ENCODE results near the gene SPATA6.
"Not testable (repeated sequence)": the region's sequence is repeated elsewhere in the genome, so short reads cannot be mapped to it uniquely, and the experiment has no call there.

The SPATA6 gene

DNA sequence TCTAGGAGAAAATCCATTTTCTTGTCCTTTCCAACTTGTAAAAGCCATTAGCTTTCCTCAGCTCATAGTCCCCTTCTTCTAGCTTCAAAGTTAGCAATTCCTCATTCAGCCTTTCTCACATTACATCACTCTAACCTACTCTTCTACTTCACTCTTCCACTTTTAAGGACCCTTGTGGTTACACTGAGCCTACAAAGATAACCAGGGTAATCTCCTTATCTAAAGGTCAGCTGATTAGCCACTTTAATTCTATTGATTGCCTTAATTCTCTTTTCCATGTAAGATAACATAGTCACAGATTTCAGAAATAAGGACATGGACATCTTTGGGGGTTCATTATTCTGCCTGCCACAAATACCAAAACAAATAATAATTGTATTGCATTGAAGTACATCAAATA, 8.5 kb upstream of the SPATA6 start:
- TF ChIP-seq, protein P1, sequence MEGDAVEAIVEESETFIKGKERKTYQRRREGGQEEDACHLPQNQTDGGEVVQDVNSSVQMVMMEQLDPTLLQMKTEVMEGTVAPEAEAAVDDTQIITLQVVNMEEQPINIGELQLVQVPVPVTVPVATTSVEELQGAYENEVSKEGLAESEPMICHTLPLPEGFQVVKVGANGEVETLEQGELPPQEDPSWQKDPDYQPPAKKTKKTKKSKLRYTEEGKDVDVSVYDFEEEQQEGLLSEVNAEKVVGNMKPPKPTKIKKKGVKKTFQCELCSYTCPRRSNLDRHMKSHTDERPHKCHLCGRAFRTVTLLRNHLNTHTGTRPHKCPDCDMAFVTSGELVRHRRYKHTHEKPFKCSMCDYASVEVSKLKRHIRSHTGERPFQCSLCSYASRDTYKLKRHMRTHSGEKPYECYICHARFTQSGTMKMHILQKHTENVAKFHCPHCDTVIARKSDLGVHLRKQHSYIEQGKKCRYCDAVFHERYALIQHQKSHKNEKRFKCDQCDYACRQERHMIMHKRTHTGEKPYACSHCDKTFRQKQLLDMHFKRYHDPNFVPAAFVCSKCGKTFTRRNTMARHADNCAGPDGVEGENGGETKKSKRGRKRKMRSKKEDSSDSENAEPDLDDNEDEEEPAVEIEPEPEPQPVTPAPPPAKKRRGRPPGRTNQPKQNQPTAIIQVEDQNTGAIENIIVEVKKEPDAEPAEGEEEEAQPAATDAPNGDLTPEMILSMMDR (IDR thresholded peaks at IDR 0.05; ENCODE audit: low read depth, low read length) = no peak
- no peak for DNase-seq (ENCODE audit: low read depth in 2 of 2)
- no peak overlapping the region for H3K4me3 ChIP-seq (replicated peaks in 1 of 2; ENCODE audit: low read depth in 2 of 2, low read length in 2 of 2)

DNA sequence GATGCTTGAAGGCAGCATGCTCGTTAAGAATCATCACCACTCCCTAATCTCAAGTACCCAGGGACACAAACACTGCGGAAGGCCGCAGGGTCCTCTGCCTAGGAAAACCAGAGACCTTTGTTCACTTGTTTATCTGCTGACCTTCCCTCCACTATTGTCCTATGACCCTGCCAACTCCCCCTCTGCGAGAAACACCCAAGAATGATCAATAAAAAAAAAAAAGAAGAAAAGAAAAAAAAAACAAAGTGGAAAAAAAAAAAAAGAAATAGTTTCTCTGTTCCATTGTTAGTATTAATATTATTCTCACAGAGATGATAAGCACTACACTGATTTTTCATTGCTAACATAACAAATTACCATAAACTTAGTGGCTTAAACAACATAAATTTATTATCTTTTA, 8.0 kb upstream of the SPATA6 start:
- DNase-seq (ENCODE audit: low read depth in 2 of 2); H3K4me3 ChIP-seq (replicated peaks in 1 of 2; ENCODE audit: low read depth in 2 of 2, low read length in 2 of 2): not testable (repeated sequence)

DNA sequence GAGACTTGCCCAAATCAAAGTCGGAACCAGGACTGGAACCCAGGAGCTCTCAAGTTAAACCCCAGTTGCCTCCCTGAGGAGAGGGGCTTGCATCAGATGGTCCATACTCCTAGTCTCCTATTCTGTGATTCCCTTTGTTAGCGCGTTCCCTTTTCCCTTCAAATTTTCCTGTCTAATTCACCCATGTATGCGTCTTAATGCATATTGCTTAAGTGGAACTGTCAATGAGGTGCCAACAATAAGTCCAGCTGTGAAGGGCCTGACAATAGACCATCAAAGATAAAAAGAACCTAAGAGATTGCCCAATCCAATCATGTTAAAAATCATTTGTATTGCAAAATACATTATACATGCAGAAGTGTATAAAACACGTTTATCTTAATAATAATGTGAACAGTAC, 634 bp upstream of the SPATA6 start:
- no peak for DNase-seq (ENCODE audit: low read depth in 2 of 2)

DNA sequence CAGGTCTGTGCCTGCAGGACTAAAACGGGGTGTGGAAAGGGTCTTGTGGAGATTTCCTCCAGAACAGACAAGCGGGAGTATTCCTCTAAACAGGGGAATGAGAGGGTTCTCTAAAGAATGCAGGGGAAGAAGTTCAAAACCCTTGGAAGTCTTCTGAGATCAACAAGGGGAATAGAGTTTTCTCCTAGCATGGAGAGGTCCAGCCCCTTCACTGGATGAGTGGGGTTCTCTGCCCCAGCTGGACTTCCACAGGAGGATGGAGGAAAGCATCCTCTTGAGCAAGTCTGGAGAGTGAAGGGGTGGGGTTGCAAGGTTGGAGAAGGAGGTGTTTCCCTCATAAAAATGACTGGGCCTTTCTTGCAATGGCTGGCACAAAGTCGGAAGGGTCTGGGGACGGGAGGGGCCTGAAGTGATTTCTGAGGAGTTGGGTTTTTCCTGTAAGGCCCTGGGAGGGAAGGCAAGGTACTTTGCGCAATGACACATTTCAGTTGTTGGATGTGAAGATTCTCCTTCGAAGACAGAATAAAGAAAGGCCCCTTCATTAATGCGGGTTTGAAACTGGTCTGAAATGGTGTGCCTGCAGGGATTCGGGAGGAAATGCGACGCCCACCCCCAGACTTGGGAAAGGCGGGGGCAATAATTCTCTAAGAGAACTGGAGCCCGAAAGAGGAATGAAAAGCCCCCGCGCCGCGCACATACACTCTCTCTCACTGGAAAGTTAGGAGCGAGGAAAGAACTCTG, 884 bp downstream of the SPATA6 start:
- H3K4me3 ChIP-seq (replicated peaks in 1 of 2; ENCODE audit: low read depth in 2 of 2, low read length in 2 of 2) = peak overlapping the region; percentile 73 to 74
- TF ChIP-seq, protein P1 (IDR thresholded peaks at IDR 0.05; ENCODE audit: low read depth, low read length) = no peak
- DNase-seq (ENCODE audit: low read depth in 2 of 2) = peak; percentile 27 to 31

More for the DNA sequence above, 634 bp upstream of the SPATA6 start:
- TF ChIP-seq, protein P1 (IDR thresholded peaks at IDR 0.05; ENCODE audit: low read depth, low read length) = no peak
- peak overlapping the region; percentile 48 to 57 for H3K4me3 ChIP-seq (replicated peaks in 1 of 2; ENCODE audit: low read depth in 2 of 2, low read length in 2 of 2)

DNA sequence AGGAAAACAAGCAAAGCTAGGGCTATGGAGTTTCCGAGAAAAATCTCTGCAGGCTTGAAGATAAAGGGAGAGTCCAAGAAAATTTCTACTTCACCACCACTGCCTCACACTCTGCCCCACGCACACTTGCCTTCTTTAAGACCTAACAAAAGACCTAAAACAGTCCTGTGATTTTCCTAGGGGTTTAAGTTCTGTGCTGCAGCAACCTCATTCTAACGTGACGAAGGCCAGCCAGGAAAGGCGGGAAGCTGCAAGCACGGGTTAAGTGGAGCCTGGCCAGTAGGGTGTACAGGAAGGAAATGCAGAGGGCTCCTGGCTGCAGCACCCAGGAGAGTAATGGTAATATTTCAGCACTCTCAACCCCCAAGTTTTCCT, 1.5 kb downstream of the SPATA6 start:
- H3K4me3 ChIP-seq (replicated peaks in 1 of 2; ENCODE audit: low read depth in 2 of 2, low read length in 2 of 2) = peak overlapping the region; percentile 22 to 74
- DNase-seq (ENCODE audit: low read depth in 2 of 2) = peak; percentile 55 to 62
- TF ChIP-seq, protein P1 (IDR thresholded peaks at IDR 0.05; ENCODE audit: low read depth, low read length) = no peak

DNA sequence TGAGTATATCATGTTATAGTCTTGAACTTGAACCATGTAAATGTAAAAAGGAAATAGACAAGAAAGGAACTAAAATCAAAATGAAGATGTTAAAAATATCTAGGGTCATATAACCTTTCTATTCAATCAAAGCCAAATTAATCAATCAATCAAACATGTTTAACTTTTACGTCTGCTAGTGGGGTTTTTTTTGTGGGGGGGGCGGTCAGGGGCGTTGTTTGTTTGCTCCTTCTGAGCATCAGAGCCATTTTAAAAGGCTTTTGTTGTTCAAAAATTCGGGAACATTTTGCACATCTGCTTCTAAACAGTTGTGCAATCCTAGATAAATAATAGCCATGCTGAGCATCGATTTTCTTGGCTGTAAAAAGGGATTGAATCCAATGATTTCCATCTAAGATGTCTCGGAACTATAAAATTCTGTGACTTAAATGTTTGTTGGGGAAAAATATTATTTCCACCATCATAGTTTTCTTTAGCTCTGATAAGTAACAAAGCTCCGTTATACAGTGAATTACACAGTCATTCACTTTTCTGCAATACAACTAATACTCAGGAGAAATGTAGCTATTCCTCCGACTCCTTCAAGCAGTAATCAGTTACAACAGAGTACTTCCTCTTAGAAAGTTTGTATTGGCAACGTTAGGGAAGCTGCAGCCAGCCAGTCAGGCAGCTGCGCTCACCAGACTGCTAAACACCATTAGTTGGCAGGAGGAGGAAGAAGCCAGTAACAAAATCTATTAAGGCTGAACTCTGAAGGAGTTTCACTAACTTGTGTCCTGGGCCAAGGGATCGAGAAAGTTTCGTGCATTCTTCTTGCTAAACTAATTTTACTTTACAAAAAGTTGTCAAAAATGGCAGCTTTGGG, 2.2 kb downstream of the SPATA6 start:
- peak overlapping the region; percentile 22 to 74 for H3K4me3 ChIP-seq (replicated peaks in 1 of 2; ENCODE audit: low read depth in 2 of 2, low read length in 2 of 2)
- peak; percentile 84 to 89 for DNase-seq (ENCODE audit: low read depth in 2 of 2)

DNA sequence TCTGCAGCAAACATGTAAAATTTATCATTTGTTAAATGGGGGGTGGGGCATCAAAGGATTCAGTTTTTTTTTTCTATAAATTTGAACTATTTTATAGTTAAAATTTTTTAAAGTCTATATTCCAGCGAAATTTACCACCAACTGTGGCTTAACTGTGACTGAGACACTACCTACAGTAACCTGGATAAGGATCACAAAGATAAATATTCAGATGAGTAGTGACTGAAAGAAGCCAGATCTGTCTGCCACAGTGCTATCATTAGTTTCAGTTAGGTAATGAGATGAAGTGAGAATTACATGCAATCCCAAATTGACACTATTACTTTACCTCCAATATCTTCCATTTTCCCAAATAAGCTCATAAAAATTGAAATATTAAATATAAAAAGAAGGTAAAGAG, 5.4 kb downstream of the SPATA6 start:
- TF ChIP-seq, protein P1 (IDR thresholded peaks at IDR 0.05; ENCODE audit: low read depth, low read length) = no peak
- no peak overlapping the region for H3K4me3 ChIP-seq (replicated peaks in 1 of 2; ENCODE audit: low read depth in 2 of 2, low read length in 2 of 2)
- DNase-seq (ENCODE audit: low read depth in 2 of 2) = no peak

More for the DNA sequence above, 2.2 kb downstream of the SPATA6 start:
- TF ChIP-seq, protein P1 (IDR thresholded peaks at IDR 0.05; ENCODE audit: low read depth, low read length) = no peak

Measured in cardiac fibroblast (primary cell).